Measurements from ENCODE around the gene RTL1.

Gene RTL1

DNA sequence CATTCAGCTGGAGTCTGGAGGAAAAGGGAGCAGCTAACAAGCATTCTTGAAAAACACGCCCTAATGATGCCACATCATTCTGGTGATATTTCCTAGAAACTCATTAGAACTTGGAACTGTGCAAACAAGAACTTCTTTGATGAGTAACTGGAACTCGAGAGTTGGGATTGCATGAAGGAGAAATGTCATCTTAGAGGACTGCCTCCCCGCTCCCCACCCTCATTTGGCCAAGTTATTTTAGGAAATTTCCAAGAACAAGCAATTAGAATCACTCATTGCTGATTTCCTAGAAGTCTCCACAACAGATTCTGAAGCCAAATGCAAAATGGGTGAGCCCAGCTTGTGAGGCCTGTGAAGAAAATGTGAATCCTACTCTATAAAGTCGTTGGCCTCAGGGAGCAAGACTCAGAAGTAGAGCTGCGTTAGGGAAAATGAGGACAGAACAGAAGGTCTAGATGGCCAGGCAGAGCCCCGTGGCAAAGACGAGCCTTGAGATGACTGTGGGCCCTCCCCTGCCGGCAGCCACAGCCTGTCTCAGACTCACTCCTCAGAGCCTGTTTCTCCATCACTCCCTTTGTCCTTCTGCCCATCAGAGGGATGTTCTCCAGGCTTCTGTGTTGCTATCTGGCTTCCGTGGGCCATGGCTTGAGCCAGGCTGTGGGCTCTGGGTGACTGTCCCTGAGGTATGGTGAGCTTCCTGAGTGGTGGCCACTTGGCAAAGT, 38.4 kb downstream of the RTL1 start:
- no peak for DNase-seq

DNA sequence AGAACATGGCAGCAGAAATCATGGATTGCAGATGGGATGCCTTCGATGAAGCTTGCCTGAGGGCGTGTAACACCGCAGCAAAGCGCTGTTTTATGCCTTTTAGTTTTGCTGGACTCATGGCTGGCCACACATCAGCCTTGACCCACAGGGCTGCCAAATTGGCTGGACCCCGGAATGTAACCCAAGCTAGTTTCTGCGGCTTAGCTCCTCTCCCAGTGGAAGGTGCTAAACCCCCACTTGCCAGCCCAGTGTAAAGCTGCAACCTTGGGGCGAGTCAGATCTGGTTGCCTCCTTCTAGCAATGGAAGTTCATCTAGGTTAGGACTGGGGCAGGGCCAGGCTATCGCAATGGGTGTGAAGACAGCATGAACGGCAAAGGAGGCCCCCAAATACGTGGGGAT, 39.3 kb downstream of the RTL1 start:
- DNase-seq: no peak

DNA sequence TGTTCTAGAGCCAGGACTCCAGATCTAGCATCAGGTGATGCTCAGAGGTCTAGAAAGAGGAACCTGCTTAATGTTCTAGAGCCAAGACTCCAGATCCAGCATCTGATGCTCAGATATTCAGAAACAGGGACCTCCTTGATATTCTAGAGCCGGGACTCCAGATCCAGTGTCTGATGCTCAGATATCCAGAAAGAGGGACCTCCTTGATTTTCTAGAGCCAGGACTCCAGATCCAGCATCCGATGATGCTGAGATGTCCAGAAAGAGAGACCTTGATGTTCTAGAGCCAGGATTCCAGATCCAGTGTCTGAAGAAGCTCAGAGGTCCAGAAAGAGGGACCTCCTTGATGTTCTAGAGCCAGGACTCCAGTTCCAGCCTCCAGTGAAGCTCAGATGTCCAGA, 40.7 kb downstream of the RTL1 start:
- no peak for DNase-seq

DNA sequence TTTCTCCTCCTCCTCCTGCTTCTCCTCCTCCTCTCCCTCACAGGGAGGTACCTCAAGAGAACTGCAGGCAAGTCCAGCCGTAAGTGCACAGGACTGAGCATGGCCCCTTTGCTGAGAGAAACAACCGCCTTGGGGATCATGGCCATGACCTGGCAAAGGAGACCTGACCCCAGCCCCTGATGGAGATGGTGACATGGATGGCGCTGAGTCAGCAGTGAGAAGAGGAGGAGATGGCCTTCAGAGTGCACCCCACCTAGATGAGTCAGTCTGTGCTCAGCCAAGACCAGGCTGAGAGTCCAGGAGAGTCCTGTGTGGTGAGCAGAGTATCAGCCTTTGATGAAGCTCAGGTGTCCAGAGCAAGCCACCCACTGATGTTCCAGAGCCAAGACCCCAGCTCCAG, 41.2 kb downstream of the RTL1 start:
- no peak for DNase-seq

DNA sequence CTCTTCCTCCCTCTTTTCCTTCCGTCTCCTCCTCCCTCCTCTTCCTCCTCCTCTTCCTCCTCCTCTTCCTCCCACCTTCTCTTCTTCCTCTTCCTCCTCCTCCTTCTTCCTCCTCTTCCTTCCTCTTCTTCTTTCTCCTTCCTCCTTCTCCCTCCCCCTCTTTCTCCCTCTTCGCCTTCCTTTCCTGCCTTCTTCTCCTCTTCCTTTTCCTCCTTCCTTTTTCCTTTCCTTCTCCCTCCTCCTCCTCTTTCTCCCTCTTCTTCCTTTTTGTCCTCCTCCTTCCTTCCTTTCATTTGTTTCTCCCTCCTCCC, 41.6 kb downstream of the RTL1 start:
- DNase-seq: no peak

DNA sequence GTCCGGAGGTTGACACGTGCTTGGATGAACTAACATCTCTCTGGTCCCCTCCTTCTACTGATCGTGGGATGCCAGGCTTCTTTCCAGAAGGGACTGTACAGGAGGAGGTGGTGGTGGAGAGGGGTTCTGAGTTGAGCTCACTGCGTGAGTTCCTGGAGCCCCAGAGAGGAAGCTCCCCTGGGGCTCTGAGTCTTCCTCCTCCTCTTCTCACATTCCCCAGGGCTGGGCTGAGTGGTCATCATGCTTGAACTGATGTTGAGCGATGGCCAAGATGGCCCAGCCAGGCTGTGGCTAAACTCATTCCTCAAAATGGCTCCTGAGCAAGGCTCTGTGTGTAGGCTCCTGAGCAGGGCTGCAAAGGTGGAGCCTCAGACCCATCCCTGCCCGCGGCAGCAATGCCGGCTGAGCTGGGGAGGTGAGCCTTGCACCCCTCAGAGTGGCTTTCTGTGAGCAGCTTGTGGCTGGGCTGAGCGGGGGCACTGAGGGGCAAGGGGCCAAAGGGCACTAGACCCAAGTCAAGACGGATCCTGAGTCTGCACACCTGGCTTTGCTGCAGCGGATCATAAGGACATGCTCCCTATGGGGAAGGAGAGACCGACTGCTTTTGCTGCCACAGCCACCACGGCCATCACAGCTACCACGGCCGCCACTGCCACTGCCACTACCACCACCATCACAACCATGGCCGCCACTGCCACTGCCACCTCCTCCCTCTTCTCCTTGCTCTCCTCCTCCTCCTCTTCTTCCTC, 42.2 kb downstream of the RTL1 start:
- no peak for DNase-seq

DNA sequence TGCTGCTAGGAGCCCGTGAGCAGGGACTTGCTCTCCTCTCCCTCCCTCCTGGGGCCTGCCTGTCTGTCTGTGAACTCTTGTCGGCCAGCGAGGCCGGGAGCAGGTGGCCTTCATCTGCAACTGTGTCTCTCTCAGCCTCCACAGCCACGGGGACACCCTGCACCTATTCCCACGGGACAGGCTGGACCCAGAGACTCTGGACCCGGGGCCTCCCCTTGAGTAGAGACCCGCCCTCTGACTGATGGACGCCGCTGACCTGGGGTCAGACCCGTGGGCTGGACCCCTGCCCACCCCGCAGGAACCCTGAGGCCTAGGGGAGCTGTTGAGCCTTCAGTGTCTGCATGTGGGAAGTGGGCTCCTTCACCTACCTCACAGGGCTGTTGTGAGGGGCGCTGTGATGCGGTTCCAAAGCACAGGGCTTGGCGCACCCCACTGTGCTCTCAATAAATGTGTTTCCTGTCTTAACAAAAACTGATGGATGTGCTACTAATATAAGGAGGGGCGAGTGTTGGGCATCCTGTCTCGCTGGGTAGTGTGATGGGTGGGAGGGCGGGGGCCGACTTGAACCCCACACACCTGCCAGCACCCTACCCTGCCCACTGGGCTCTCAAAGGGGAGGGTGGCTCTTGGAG, 42.9 kb downstream of the RTL1 start:
- DNase-seq: no peak

DNA sequence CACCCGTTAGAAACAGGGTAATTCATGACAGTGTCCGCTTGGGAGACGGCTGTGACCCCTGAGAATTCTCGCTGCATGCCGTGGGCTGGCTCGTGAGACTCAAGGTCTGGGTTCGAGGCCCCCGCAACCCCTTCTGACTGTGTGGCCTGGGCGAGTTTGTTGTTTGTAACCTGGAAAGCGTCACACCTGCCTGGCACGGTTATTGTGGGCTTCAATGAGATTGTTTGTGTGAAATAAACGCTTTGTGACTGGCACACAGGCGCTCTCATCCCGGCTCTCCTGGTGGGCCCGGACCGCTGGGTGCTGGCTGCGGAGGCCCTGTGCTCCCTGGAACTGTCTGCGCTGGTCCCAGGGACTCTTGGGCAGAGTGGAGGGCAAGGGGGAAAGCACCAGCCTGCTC, 43.7 kb downstream of the RTL1 start:
- no peak for DNase-seq

DNA sequence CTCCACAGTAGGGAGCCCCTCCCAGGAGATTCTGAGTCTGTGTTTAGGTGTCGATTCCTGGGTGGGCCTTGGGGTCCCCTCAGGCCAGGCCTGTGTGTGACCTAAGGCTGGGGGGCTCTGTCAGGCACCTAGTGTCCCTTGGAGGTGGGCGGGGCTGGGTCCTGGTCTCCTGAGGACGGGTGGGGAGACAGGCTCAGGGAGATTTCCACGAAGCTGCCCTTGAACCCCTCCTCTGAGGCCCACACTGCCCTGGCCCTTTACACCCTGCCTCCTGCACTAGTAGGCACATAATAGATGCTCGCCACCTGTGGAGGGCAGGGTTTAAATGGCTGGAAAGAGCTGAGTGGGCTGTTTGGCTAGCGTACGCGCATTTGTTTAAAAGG, 44.7 kb downstream of the RTL1 start:
- DNase-seq: no peak

DNA sequence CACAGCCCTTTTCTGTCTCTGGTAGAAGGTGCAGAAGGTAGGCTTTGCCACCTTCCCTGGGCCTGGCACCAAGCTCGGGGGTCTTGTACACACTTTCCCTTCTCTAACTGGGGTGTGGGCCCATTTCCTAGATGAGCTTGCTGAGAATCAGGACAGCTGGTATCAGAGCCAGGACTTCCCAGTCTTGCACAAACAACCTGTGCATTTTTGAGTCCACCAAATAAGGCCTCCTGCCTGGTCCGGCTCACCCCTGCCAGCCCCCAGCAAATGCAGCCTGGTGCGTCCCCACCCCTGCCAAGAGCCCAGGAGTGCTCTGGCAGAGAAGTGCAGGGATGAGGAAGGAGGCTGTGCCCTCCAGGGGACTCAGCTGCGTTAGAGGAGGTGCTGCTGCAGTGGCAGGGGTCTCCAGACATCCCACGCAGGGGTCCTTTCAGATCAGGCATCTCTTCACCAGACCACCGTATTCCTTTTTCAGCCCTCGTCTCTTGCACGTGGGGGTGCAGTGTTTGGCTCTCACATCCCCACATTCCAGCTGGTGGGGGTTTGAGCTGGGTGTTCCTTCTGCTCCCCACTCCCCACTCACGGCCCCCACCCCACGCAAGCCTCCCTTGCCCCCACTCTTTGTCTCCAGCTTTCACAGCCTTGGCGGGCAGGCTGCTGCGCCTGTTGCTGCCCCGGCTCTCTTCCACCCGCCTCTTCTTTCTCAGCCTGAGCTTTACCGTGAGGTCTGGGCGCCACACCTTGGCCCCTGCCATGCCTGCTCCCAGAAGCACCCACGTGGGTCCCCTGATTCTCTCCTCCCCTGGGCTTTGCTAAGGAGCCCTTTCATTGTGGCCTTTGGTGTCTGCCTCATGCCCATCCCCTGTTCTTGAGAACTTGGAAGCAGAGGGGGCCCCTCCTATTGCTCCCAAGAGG, 45.3 kb downstream of the RTL1 start:
- DNase-seq: no peak

DNA sequence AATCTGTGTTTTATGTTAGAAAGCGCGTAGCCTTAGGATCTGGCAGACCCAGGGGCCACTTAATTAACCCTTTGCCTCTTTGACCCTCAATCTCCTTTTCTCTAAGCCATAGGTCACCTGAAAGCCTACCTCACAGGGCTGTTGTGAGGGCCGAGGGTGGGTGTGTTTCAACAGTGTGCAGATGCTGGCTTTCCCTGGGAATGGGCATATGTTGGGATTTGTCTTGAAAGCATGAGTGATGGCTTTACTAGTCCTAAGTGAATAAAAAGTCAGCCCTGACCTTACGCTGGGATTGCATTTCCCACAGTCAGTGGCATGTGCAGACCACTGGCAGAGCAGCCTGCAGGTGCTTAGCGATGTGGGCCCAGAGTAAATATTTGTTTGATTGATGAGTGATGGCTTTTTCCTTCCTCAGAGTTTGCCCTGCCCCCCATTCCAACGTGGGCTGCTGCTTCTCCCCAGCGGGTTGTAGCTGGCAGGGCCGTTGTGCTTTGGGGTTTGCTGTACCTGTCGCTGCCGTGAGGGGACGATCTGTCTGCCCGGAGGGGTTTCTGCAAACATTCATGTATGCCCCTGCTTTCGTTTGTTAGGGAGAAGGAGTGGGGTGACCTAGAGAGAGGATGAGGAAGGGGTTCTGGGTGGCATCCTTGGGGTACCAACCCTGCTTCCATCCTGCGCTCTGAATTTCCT, 46.1 kb downstream of the RTL1 start:
- DNase-seq: no peak

DNA sequence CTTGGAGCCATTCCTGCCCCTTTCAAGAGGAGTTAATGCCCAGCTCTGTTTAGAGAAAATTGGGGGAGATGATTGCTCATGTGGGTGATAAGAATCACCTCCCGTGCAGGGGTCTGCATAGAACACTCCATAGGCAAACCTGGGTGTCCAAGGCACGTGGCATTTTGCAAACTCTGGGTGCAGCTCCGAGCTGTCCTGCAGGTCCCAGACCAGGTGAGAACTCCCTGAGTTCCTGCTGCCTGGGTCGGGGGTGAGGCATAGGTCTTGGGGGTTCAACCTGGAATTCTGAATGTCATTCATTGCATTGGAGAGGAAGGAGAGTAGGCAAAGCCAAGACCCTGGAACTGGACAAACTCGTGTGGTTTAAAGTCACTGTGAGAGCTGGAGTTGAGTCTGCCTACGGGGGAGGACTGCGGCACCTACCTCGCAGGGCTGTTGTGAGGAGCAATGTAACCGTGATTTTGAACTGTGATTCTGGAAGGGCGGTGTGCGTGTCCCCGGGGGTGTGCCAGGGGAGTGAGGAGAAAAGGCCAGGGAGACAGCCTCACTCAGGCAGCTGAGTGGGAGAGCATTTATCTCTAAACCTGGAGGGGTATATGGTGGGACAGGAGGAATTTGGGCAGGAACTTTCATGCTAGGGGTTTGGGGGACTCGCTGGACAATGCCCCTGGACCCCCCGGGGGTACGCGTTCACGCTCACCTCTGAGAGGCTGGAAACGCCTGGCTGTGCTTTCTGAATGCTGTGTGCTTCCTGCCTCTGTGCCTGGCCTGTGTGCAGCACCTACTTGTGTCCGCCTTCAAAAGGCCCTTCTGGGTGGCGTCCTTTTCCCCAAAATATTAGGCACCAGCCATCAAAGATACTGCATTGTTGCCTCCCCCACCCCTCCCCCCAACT, 47.2 kb downstream of the RTL1 start:
- no peak for DNase-seq

DNA sequence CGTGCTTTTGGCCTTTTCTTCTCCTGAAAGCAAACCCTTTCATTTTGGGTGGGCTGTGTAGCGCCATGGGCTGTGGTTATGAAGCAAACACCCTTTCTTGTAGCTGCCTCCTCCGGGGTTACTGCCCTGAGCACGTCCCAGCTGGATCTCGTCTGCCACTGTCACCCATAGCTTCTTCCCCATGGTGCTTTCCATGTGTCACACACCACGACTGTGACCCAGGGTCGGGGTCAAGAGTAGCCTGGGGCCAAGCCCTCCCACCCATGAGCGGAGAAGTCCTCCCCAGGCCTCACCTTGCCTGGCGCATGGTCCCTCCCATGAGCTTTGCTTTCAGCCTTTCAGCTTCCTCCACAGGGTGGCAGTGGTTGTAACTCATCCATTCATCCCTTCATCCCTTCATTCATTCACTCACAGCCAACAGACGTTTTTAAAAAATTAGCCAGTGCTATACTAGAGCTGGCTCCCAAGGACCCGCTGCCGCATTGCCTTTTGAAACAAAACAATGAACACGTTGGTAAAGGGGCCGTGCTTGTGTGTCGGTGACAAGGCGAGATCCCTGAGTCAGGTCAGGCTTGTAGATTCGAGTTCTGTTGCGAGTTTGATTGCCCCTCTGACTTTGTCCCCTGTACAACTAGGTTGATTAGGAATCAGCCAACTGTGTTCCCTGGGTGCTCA, 48.1 kb downstream of the RTL1 start:
- no peak for DNase-seq

DNA sequence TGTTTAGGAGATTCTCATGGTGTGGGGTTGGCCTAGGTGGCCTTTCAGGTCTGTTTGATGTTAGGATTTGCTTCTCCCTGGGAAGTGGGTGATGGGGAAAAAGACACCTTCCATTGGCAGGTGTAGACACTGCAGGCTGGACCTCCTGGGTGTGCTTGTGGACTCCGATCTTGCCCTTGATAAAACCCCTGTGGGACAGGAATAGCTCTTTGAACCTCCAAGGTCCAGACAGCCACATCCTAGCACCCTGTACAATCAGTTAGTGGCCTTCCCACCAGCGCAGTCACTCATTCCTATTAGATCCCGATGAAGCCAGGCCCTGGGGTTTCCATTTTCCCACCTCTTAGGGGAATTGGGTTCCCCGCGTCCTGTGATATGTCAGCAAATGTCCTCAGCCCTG, 49.1 kb downstream of the RTL1 start:
- DNase-seq: no peak

DNA sequence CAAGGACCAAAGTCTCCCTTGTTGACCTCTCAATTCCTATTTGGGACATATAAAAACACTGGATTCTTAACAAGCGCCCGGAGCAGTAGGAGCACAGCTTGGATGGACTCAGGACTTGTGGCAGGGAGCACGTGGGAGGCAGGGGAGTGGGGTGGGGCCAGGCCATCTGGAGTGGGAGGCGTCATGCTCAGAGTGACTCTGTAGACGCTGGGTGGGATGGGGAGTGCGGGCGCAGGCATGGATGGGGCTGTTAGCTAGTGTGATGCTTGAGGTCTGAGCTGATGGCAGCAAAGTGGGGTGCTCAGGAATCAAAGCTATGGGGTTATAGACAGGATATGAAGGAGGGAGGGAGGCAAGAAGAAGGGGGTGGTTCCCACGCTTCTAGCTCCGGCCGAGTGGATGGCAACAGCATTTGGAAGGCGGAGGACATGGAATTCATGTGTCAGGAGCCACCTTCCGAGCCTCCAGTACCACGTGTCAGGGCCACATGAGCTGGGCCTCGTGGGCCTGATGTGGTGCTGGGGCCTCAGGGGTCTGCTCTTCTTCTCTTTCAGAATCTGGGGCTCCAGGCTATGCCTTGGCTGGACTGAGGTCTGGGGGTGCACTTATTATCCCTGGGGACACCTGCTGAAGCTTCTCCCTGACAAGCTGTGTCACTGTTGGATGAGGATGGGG, 51.4 kb downstream of the RTL1 start:
- DNase-seq: no peak

DNA sequence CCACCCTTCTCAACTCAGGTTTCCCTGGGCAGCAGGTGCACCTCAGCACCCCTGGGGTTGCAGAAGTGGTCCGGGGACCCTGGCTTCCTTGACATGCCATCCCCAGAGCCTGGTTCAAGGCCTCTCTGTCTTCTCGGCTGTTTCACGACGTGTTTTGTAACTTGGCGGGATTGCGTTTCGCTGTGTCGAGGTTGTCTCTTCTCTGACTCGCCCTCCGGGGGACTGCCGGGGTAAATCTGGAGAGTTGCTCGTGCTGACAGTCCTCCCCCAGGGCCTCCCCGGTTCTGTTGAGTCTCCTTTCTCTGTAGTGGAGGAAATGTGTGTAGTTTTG, 52.0 kb downstream of the RTL1 start:
- DNase-seq: no peak

DNA sequence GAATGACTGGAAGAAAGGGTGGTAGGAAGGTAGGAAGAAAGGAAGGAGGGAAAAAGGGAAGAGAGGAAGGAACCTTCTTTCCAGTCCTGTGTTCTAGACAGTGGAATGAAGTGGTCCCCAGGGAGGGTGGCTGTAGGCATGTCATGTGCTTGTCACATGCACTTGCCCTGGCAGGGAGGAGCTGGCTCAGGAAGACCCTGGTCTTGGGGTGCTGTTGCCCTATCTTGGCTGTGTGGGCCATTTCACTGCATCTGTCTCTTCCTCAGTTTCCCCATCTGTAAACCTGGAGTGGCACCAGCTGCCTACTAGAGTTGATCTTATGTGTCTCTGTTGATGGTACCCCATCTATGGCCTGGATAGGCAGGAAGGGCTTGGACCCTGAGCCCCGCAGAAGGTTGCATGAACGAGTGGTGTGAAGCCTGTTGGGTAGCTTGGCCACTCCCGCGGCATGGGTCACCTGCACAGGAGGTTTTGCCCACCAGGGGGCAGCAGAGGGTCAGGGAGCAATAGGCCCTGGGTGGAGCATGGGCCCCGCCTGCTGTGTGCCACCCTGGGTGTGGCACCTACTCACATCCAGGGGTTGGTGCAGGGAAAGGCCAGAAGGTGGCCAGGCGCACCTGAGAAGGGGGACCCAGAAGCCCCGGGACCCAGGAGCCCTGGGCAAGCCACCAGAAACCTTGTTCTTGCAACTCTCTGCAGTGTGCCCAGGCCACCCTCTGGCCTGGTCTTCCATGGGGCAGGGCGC, 52.5 kb downstream of the RTL1 start:
- DNase-seq: no peak

DNA sequence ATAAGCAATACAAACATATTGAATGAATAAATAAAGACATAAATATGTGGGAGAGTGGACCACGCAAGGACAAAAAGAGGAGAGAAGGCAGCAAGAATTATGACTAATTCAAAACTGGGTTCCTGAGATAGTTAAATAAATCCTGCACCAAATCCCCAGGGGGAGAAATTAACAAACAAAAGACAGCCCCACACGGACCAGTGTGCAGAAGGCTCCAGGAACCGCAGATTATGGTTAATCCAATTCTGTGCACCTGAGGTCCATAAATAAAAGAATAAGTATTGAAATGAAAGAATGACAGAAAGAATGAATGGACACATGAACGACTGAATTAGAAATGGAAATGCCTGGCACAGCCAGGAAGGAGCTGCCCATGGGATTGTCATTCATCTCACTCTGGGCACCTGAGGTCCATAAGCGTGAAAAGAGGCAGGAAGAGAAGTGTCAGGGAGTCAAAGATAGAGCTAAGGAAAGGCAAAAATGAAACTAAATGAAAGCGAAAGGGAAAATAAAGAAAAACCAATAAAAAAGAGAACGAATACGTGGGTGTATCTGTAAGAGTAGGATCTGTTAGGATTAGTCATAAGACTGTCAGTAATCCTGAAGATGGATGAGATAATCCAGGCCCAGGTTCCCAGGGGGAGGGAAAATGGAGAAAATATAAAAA, 54.3 kb downstream of the RTL1 start:
- DNase-seq: no peak

DNA sequence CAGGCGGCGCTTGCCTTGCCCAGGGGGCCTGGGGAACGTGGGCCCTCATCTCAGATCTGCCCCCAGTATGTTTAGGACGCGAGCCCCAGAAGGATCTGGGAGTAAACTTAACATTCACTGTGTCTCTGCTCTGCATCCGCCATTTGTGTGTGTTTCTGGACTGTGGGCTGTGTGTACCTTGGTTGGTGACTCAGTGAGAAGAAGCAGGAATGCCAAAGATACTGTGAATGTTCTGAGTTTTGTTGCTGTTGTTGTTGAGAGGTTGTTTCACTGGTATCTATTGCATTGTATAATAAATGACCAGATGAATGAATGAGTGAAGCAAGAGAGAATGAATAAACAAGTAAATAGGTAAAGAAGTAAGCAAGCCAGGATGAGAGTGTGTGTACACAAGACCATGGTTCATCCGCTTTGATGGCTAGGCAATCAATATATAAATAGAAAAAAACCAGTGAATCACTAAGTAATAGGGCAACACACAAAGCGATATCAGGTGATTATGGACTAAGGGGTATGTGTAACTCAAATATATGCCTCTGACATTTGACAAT, 57.1 kb downstream of the RTL1 start:
- no peak for DNase-seq

Measured in hippocampal formation (tissue), 2 donors.